ENCODE measurements around the gene FAHD2A.

Gene FAHD2A

DNA sequence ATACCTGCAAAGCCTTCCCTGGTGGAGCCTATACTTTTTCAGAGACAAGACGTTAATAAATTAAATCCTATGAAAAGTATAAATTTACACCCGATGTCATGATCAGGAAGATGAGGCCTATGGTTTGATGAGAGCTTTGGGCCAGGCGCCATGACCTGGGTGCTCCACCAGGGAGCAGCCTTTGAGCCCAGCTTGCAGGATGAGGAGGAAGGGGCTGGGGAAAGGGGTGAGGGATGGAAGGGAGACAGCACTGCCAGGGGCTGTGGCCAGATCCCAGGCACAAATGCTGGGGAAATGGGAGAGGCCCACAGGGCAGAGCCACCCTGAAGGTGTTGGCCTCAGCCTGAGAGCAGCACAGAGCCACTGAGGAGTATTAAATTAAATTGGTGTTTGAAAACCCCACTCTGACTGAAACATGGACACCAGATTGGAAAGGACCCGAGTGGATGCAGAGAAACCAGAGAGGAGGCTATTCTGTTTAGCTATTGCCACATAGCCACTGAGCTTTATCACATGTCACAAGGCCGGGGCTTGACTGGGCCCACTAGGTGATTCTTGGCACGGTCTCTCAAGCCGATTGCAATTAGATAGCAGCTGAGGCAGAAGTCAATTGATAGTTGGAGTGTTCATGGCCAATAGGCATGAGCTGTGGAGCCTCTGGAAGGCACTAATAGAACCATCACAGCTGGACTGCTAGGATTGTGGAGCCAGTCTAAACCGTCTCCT lies 9.6 kb upstream of the FAHD2A start:
- no peak overlapping the region for H3K27ac ChIP-seq (ENCODE audit: low read depth, low read length)
- H3K14ac ChIP-seq (ENCODE audit: low read length): no peak overlapping the region
- H3K4me1 ChIP-seq (ENCODE audit: control insufficient read depth in 1 of 2, insufficient read depth in 2 of 2, low read length in 2 of 2): no peaks in the 10 kb centered on the region
- no peak overlapping the region for H4K12ac ChIP-seq (ENCODE audit: low read depth, low read length)
- H3K23ac ChIP-seq (ENCODE audit: low read length): no peak overlapping the region
- no peaks in the 10 kb centered on the region for H3K27me3 ChIP-seq (ENCODE audit: insufficient read depth, low read length)
- no peak overlapping the region for H2AFZ ChIP-seq (ENCODE audit: insufficient read depth, low read length, poor library complexity)
- no peaks in the 10 kb centered on the region for H3K79me1 ChIP-seq (ENCODE audit: low read length)
- H3K9ac ChIP-seq (ENCODE audit: low read length): no peak overlapping the region
- DNase-seq: no peak
- no peak overlapping the region for H3K4me3 ChIP-seq (ENCODE audit: low read depth, low read length)
- H3K9me3 ChIP-seq (ENCODE audit: insufficient read depth, low read depth, low read length): peaks cover 3% of the 10 kb centered on the region
- no peak overlapping the region for H2BK12ac ChIP-seq (ENCODE audit: low read length)
- H3K79me2 ChIP-seq (ENCODE audit: control insufficient read depth, insufficient read depth, low read length, poor library complexity): no peaks in the 10 kb centered on the region
- no peaks in the 10 kb centered on the region for H3K36me3 ChIP-seq (ENCODE audit: control insufficient read depth in 1 of 2, insufficient read depth in 2 of 2, low read length in 2 of 2)
- no peak overlapping the region for H4K8ac ChIP-seq (ENCODE audit: low read depth, low read length)
- H3K4ac ChIP-seq (ENCODE audit: low read depth, low read length): no peak overlapping the region
- H2AK5ac ChIP-seq (ENCODE audit: low read length): no peak overlapping the region
- no peak overlapping the region for H2BK120ac ChIP-seq (ENCODE audit: insufficient read depth, low read length, poor library complexity)
- no peak overlapping the region for H3K4me2 ChIP-seq (ENCODE audit: low read length)
- WGBS (ENCODE audit: extremely low coverage, insufficient coverage, insufficient read length): no CpG with 5 or more reads among the region's 8 CpGs
- H2BK5ac ChIP-seq (ENCODE audit: low read depth, low read length, poor library complexity): no peak overlapping the region
- no peak overlapping the region for H3K18ac ChIP-seq (ENCODE audit: low read length)
- H4K91ac ChIP-seq (ENCODE audit: low read depth, low read length): no peak overlapping the region

- Histone ChIP-seq H3K4ac (ENCODE audit: low read depth, low read length) (no peak overlapping the region), H2BK120ac (ENCODE audit: insufficient read depth, low read length, poor library complexity) (no peak overlapping the region), H2AK5ac (ENCODE audit: low read length) (no peak overlapping the region), H3K4me1 (ENCODE audit: control insufficient read depth in 1 of 2, insufficient read depth in 2 of 2, low read length in 2 of 2) (no peaks in the 10 kb centered on the region), H3K18ac (ENCODE audit: low read length) (no peak overlapping the region), H4K12ac (ENCODE audit: low read depth, low read length) (no peak overlapping the region), H2AFZ (ENCODE audit: insufficient read depth, low read length, poor library complexity) (no peak overlapping the region), H3K23ac (ENCODE audit: low read length) (no peak overlapping the region), H3K4me2 (ENCODE audit: low read length) (no peak overlapping the region), H3K79me1 (ENCODE audit: low read length) (no peaks in the 10 kb centered on the region), H3K79me2 (ENCODE audit: control insufficient read depth, insufficient read depth, low read length, poor library complexity) (no peaks in the 10 kb centered on the region), H2BK12ac (ENCODE audit: low read length) (no peak overlapping the region), H3K27me3 (ENCODE audit: insufficient read depth, low read length) (no peaks in the 10 kb centered on the region), H4K91ac (ENCODE audit: low read depth, low read length) (no peak overlapping the region), H2BK5ac (ENCODE audit: low read depth, low read length, poor library complexity) (no peak overlapping the region), H3K27ac (ENCODE audit: low read depth, low read length) (no peak overlapping the region), H3K9me3 (ENCODE audit: insufficient read depth, low read depth, low read length) (peaks cover 3% of the 10 kb centered on the region), H3K9ac (ENCODE audit: low read length) (no peak overlapping the region), H3K14ac (ENCODE audit: low read length) (no peak overlapping the region), H3K36me3 (ENCODE audit: control insufficient read depth in 1 of 2, insufficient read depth in 2 of 2, low read length in 2 of 2) (no peaks in the 10 kb centered on the region), H3K4me3 (ENCODE audit: low read depth, low read length) (no peak overlapping the region), H4K8ac (ENCODE audit: low read depth, low read length) (no peak overlapping the region)
- no CpG with 5 or more reads among the region's 6 CpGs for WGBS (ENCODE audit: extremely low coverage, insufficient coverage, insufficient read length)
- no peak for DNase-seq
Measured at GRCh38 chr2:95393901-95394300, 8.6 kb upstream of the FAHD2A start.

DNA sequence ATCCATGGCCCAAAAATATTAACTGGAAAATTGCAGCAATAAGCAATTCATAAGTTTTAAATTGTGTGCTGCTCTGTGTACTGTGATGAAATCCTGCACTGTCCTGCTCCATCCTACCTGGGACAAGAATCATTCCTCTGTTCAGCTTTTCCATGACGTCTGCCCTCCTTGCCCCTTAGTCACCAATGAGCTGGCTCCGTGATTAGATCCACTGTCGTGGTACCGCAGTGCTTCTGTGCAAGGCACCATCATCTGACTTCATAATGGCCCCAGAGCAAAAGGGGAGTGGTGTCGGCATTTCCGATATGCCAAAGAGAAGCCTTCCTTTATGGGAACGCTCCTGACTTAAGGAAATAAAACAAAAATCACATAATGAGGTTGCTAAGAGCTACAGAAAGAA lies 3.4 kb upstream of the FAHD2A start:
- Histone ChIP-seq H3K4me3 (ENCODE audit: low read depth, low read length) (no peak overlapping the region), H3K4ac (ENCODE audit: low read depth, low read length) (no peak overlapping the region), H3K79me2 (ENCODE audit: control insufficient read depth, insufficient read depth, low read length, poor library complexity) (peaks cover 2% of the 10 kb centered on the region), H3K23ac (ENCODE audit: low read length) (no peak overlapping the region), H2BK12ac (ENCODE audit: low read length) (no peak overlapping the region), H3K27ac (ENCODE audit: low read depth, low read length) (no peak overlapping the region), H3K4me2 (ENCODE audit: low read length) (no peak overlapping the region), H3K18ac (ENCODE audit: low read length) (no peak overlapping the region), H2BK5ac (ENCODE audit: low read depth, low read length, poor library complexity) (no peak overlapping the region), H2AK5ac (ENCODE audit: low read length) (no peak overlapping the region), H4K91ac (ENCODE audit: low read depth, low read length) (no peak overlapping the region), H3K9ac (ENCODE audit: low read length) (no peak overlapping the region), H4K8ac (ENCODE audit: low read depth, low read length) (no peak overlapping the region), H3K27me3 (ENCODE audit: insufficient read depth, low read length) (no peaks in the 10 kb centered on the region), H3K14ac (ENCODE audit: low read length) (no peak overlapping the region), H3K9me3 (ENCODE audit: insufficient read depth, low read depth, low read length) (peaks cover 1% of the 10 kb centered on the region), H3K4me1 (ENCODE audit: control insufficient read depth in 1 of 2, insufficient read depth in 2 of 2, low read length in 2 of 2) (peaks cover 3 to 10% of the 10 kb centered on the region in 2 experiments), H3K36me3 (ENCODE audit: control insufficient read depth in 1 of 2, insufficient read depth in 2 of 2, low read length in 2 of 2) (no peaks in the 10 kb centered on the region), H4K12ac (ENCODE audit: low read depth, low read length) (no peak overlapping the region), H3K79me1 (ENCODE audit: low read length) (peaks cover 2% of the 10 kb centered on the region), H2BK120ac (ENCODE audit: insufficient read depth, low read length, poor library complexity) (no peak overlapping the region), H2AFZ (ENCODE audit: insufficient read depth, low read length, poor library complexity) (no peak overlapping the region)
- no CpG with 5 or more reads among the region's 7 CpGs for WGBS (ENCODE audit: extremely low coverage, insufficient coverage, insufficient read length)
- DNase-seq: peak; percentile 58 to 72

DNA sequence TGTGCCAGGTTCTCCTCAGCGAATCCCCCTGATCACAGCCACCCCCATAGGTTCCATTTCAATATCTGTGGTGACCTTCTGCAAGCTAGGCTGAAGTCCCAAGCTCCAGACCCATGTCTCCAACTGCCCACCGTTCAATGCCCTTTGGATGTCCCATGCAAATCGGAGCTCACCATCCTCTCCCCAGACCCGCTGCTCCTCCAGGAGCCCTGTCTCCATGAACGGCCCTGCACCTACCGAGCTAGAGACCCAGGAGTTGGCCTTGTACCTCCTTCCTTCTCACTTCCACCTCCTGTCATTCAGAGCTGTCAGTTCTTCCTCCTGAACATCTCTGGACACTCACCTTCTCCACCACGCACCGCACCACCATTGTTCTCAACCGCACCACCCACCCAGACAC lies 1.0 kb upstream of the FAHD2A start:
- H3K27ac ChIP-seq (ENCODE audit: low read depth, low read length): no peak overlapping the region
- no peak for DNase-seq
- H2BK5ac ChIP-seq (ENCODE audit: low read depth, low read length, poor library complexity): no peak overlapping the region
- H3K79me2 ChIP-seq (ENCODE audit: control insufficient read depth, insufficient read depth, low read length, poor library complexity): peaks cover 2% of the 10 kb centered on the region
- peak overlapping the region; percentile 91 for H3K4me2 ChIP-seq (ENCODE audit: low read length)
- no peak overlapping the region for H2BK120ac ChIP-seq (ENCODE audit: insufficient read depth, low read length, poor library complexity)
- peaks cover 2% of the 10 kb centered on the region for H3K79me1 ChIP-seq (ENCODE audit: low read length)
- no peak overlapping the region for H3K4ac ChIP-seq (ENCODE audit: low read depth, low read length)
- no peak overlapping the region for H4K12ac ChIP-seq (ENCODE audit: low read depth, low read length)
- H3K27me3 ChIP-seq (ENCODE audit: insufficient read depth, low read length): no peaks in the 10 kb centered on the region
- no peak overlapping the region for H3K9ac ChIP-seq (ENCODE audit: low read length)
- H3K4me3 ChIP-seq (ENCODE audit: low read depth, low read length): no peak overlapping the region
- H3K4me1 ChIP-seq (ENCODE audit: control insufficient read depth in 1 of 2, insufficient read depth in 2 of 2, low read length in 2 of 2): peaks cover 3 to 10% of the 10 kb centered on the region in 2 experiments
- no peak overlapping the region for H4K8ac ChIP-seq (ENCODE audit: low read depth, low read length)
- no peak overlapping the region for H2BK12ac ChIP-seq (ENCODE audit: low read length)
- no CpG with 5 or more reads among the region's 9 CpGs for WGBS (ENCODE audit: extremely low coverage, insufficient coverage, insufficient read length)
- no peak overlapping the region for H2AFZ ChIP-seq (ENCODE audit: insufficient read depth, low read length, poor library complexity)
- H3K9me3 ChIP-seq (ENCODE audit: insufficient read depth, low read depth, low read length): peaks cover 1% of the 10 kb centered on the region
- no peak overlapping the region for H3K14ac ChIP-seq (ENCODE audit: low read length)
- no peak overlapping the region for H4K91ac ChIP-seq (ENCODE audit: low read depth, low read length)
- peaks cover 0 to 2% of the 10 kb centered on the region in 2 experiments for H3K36me3 ChIP-seq (ENCODE audit: control insufficient read depth in 1 of 2, insufficient read depth in 2 of 2, low read length in 2 of 2)
- no peak overlapping the region for H3K23ac ChIP-seq (ENCODE audit: low read length)
- H3K18ac ChIP-seq (ENCODE audit: low read length): no peak overlapping the region
- H2AK5ac ChIP-seq (ENCODE audit: low read length): no peak overlapping the region

Data from trophoblast cell (in vitro differentiated cells and primary cell).